ENCODE data around the gene ATOX1. TPM values are rescaled to one million over a fixed set of nuclear protein-coding genes. Genes with fewer than 3 reads are reported as not detected.
"Not testable (repeated sequence)": the region's sequence is repeated elsewhere in the genome, so short reads cannot be mapped to it uniquely, and the experiment has no call there.

ATOX1 gene
- total RNA-seq, 1 donor from 2014 or later, result 63.6 TPM

- DNase-seq (ENCODE audit: low read depth, low spot score), result not testable (repeated sequence)
These were observed 60.4 kb downstream of the ATOX1 start for GRCh38 chr5:151698081-151698480.

GRCh38 chr5:151697452-151697851 lies 61.0 kb downstream of the ATOX1 start:
- DNase-seq (ENCODE audit: low read depth, low spot score), result no peak

GRCh38 chr5:151696470-151697061 lies 61.9 kb downstream of the ATOX1 start:
- DNase-seq (ENCODE audit: low read depth, low spot score), result no peak

- DNase-seq (ENCODE audit: low read depth, low spot score), result no peak
These were observed 63.0 kb downstream of the ATOX1 start for GRCh38 chr5:151695464-151695863.

- no peak for DNase-seq (ENCODE audit: low read depth, low spot score)
These were observed 64.4 kb downstream of the ATOX1 start for GRCh38 chr5:151694035-151694485.

Other genes starting within 250 kb of the ATOX1 start
- under 0.01 and 0.14 TPM in 2 replicates for gene FAT2, start 167.3 kb downstream of the ATOX1 start, total RNA-seq
- 1,269 and 1,423 TPM in 2 replicates for gene SPARC, start 71.7 kb downstream of the ATOX1 start, total RNA-seq
- 289 and 494 TPM in 2 replicates for gene G3BP1, start 13.3 kb upstream of the ATOX1 start, total RNA-seq
- gene GLRA1, start 166.2 kb upstream of the ATOX1 start, total RNA-seq, result not detected in 2 replicates

Measured in pulmonary artery endothelial cell (primary cell).